Kasumi-1 (cell line): ENCODE measurements around the gene IFI27.
"Not testable (repeated sequence)": the region's sequence is repeated elsewhere in the genome, so short reads cannot be mapped to it uniquely, and the experiment has no call there.

ENCODE experiments used
- DNase-seq, 2 experiments: peaks; one replicate each; lab custom pipeline; 2025; lab: John Stamatoyannopoulos, UW

IFI27 gene

GRCh38 chr14:94156143-94156542 lies 45.6 kb downstream of the IFI27 start:
- not testable (repeated sequence) for DNase-seq

- DNase-seq: no peak
These were observed 46.7 kb downstream of the IFI27 start for GRCh38 chr14:94157197-94157596.

GRCh38 chr14:94158239-94158883 lies 47.8 kb downstream of the IFI27 start:
- DNase-seq: no peak

- DNase-seq: peak; percentile 36 to 42
These were observed 50.5 kb downstream of the IFI27 start for GRCh38 chr14:94161058-94161457.

- DNase-seq: peak; percentile 69 to 76
These were observed 51.4 kb downstream of the IFI27 start for GRCh38 chr14:94161981-94162380.

- DNase-seq: no peak
These were observed 51.9 kb downstream of the IFI27 start for GRCh38 chr14:94162466-94162865.

GRCh38 chr14:94163796-94164195 lies 53.3 kb downstream of the IFI27 start:
- DNase-seq: peak; percentile 50 to 68

- no peak for DNase-seq
These were observed 54.3 kb downstream of the IFI27 start for GRCh38 chr14:94164685-94165431.

GRCh38 chr14:94165744-94166143 lies 55.2 kb downstream of the IFI27 start:
- DNase-seq: no peak
